Vagina (tissue), 2 donors: ENCODE results near the gene TSPAN32.

Source experiments
- POLR2AphosphoS5 ChIP-seq, 2 donors: sonication (generic); formaldehyde crosslinking; IDR thresholded peaks; one replicate each; pipeline ENCODE4 v1.9.0; 2017; ENCODE audit warnings: antibody characterized with exemption in 2 of 2, mild to moderate bottlenecking in 2 of 2, low read depth in 1 of 2; ENCODE audit not compliant: insufficient read depth in 1 of 2
- TF ChIP-seq, protein P1 (sequence below), 3 experiments: fragments of 450-650 bp in 2 of 3; fragments of 200-600 bp in 1 of 3; sonication (generic) in 1 of 3; IDR thresholded peaks; one replicate each; pipeline ENCODE4 v1.5.1; 2017 to 2019; ENCODE audit warnings: antibody characterized with exemption in 3 of 3, mild to moderate bottlenecking in 2 of 3, moderate library complexity in 2 of 3

DNA sequence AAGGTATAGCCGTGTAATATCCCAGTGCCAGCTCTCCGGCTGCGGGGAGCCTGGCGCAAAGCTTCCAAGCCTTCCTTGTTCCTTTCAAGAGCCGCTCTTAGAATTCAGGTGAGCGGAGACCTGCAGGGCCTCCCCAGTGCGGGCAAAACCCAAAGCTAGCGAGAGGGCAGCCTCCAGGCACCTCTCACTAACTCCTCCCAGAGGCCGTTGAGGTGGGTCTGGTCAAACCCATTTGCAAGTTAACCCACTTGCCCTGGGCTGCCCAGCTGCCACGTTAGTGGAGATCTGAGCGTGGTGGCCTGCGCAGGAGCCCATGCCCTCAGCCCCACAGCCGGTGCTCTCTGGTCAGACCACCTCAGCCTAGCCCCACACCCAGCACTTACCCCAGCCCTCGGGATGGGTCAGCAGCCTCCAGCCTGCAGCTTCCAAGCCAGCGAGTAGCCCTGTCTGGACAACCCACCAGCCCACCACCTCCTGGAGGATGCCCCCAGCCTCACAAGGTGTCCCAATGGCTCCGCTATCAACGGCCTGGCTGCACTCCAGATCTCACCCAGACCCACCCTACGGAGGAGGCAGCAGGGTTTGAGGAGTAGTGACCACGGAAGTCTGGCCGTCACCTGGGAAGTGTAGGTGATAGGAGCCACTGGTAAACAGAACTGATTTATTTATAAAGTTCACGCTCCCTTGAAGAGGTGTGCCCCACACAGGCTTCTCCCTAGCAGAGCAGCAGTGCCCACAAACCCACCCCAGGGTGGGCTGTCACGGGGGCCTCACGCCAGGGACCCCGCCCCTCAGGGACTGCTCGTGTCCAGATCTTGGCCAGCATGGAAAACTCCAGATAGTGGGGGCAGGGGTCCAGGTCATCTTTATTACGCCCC lies 33.7 kb upstream of the TSPAN32 start:
- TF ChIP-seq, protein P1, sequence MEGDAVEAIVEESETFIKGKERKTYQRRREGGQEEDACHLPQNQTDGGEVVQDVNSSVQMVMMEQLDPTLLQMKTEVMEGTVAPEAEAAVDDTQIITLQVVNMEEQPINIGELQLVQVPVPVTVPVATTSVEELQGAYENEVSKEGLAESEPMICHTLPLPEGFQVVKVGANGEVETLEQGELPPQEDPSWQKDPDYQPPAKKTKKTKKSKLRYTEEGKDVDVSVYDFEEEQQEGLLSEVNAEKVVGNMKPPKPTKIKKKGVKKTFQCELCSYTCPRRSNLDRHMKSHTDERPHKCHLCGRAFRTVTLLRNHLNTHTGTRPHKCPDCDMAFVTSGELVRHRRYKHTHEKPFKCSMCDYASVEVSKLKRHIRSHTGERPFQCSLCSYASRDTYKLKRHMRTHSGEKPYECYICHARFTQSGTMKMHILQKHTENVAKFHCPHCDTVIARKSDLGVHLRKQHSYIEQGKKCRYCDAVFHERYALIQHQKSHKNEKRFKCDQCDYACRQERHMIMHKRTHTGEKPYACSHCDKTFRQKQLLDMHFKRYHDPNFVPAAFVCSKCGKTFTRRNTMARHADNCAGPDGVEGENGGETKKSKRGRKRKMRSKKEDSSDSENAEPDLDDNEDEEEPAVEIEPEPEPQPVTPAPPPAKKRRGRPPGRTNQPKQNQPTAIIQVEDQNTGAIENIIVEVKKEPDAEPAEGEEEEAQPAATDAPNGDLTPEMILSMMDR (IDR thresholded peaks at IDR 0.05): no peak
- TF ChIP-seq POLR2AphosphoS5 (IDR thresholded peaks at IDR 0.05; ENCODE audit: insufficient read depth in 1 of 2, low read depth in 1 of 2): no peak
